Right lobe of liver (tissue), 4 donors: ENCODE measurements around the gene ATP8B2.

Source experiments
- CTCF ChIP-seq, 4 donors: fragments of 200-600 bp in 3 of 4; fragments of 450-650 bp in 1 of 4; IDR thresholded peaks; one replicate each; pipeline versions ENCODE4 v1.5.1 to v1.8.0; 2016 to 2022; ENCODE audit warnings: antibody characterized with exemption in 4 of 4, mild to moderate bottlenecking in 2 of 4
- POLR2A ChIP-seq: fragments of 450-650 bp; IDR thresholded peaks from one replicate; pipeline ENCODE4 v1.6.1; 2017; ENCODE audit warnings: antibody characterized with exemption, mild to moderate bottlenecking
- donor health status: DM: no; HTN: no; CAD: no.
- donor health status: DM: no; HTN: no; CAD: no.
- donor health status: DM: no; HTN: yes; CAD: no.

- no peak for TF ChIP-seq CTCF (IDR thresholded peaks at IDR 0.05)
- TF ChIP-seq POLR2A: no peak
These were observed 16.8 kb downstream of the ATP8B2 start for GRCh38 chr1:154342132-154342531.
